Stimulated activated CD4-positive, alpha-beta T cell treated with anti-CD3 and anti-CD28 coated beads, Interleukin-4, amount 100 ng/mL, for 24 hours (primary cell): Measurements from ENCODE around the gene KCNJ4.
"Not testable (repeated sequence)": the region's sequence is repeated elsewhere in the genome, so short reads cannot be mapped to it uniquely, and the experiment has no call there.

ENCODE experiments used
- DNase-seq: peaks from one replicate; pipeline ENCODE4 v3.0.0-alpha.2; 2020

KCNJ4 gene

DNA sequence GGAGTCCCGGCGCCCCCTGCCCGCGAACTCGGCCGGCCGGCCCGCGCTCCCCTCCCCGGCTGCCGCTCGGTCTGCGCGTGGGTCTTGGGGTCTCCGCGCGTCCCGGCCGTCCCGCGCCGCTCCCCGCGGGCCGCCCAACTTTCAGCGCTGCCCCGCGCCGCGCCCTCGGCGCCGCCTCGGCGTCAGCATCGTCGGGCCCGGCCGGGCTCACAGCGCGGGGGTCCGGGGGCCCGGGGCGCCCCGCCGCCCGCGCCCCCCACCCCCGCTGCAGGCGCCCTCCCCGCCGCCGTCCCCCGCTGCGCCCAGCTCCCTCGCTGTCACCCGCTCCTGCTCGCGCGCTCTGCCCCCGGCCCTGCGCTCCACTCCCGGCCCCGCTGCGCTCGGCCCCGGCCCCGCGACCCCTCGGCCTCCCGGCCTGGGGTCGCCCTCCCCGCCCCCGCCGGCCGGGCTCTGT lies at the start of gene KCNJ4:
KCNJ4 (minus strand) TSS at position 124 of the 454 bp plus-strand sequence. CDS start 27,067 bp downstream, outside the sequence.
- no peak for DNase-seq

DNA sequence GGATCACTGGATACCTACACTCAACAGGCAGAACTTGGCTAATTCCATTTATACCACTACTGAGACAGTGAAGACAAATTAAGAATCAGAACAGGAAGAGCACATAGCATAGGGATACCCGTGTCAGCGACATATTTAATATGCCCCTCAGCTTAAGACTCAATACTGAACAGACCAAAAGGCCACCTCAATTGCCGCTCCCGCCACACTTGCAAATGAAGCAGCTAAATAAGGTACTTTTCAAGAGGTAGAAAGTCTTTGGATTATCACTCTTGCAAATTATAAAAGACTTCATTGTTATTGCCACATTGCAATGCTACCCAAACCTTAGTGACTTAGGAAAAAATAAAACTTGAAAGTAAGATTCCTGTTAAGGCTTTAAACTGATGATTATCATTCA lies 48.0 kb upstream of the KCNJ4 start:
- no peak for DNase-seq

DNA sequence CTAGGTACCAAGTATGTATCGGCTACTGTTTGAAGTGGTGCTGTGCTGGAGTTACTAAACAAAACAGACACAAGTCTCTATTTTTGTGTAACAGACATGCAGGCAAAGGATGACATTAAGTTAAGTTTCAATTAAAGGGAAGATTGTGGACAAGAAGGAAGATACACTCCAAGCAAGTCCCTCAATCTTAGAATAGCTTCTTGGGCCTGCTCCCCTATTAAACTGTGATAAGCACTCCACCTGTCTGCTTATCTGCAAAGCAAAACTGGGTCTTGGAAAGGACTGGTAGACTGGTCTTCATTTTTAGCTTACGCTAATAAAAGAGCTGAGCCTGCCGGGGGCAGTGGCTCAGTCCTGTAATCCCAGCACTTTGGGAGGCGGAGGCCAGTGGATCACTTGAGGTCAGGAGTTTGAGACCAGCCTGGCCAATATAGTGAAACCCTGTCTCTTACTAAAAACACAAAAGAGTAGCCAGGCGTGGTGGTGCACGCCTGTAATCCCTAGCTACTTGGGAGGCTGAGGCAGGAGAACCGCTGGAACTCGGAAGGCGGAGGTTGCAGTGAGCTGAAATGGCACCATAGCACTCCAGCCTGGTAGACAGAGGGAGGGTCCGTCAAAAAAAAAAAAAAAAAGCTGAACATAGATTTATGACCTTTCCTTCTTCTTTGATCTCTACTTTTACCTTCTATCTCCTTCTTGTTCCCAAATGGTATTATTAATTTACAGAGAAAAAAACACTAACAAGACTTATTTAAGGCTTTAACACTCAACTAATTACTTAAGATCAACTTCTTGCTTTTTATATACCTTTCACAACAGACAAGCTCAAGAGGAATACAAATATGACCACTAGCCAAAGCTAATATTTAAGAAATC lies 47.0 kb upstream of the KCNJ4 start:
- no peak for DNase-seq

DNA sequence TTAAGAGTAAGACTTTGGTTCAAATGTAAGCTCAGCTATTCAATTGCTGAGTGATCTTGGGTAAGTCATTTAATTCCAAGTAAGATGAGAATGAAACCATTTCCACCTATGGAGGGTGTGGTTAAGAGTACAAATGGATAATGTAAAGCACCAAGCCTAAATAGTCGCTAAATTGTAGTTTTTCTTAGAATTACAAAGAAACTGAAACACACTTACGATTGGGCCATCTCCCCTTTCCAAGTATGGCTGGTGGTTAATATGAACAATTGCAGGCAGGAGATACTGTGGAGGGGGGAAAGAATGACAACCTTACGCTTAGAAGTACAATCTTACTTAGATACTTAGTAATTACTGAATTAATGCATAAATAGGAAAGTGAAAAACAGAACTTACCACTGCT lies 42.9 kb upstream of the KCNJ4 start:
- no peak for DNase-seq

DNA sequence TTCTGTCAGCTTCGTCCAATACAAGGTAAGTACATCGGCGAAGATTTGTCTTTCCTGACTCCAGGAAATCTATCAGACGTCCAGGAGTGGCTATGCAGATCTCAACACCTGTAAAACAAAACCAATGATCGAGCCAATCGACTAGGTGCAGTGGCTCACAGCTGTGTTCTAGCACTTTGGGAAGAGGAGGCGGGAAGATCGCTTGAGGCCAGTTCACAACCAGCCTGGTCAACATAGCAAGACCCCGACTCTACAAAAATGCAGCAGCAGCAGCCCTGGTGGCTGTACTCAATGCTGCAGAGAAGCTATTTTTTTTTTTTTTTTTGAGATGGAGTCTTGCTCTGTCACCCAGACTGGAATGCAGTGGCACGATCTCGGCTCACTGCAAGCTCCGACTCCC lies 39.9 kb upstream of the KCNJ4 start:
- DNase-seq = no peak

DNA sequence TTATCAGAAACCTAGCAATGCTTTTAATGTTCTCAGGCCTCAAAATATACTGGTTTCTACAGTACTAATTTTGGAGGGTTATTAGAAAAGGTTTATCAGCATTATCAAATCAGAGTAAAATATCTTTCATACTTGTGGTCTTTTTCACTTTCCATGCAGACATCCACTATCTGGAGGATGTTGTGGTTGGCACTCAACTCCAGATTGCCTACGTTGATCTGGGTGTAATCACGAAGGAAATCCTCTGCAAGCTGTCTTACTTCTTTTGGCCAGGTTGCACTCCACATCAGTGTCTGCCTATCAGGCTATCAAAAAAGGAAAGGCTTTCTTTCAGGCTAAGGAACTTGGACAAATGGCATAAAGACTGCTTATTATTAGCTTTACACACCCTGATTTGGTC lies 39.5 kb upstream of the KCNJ4 start:
- no peak for DNase-seq

DNA sequence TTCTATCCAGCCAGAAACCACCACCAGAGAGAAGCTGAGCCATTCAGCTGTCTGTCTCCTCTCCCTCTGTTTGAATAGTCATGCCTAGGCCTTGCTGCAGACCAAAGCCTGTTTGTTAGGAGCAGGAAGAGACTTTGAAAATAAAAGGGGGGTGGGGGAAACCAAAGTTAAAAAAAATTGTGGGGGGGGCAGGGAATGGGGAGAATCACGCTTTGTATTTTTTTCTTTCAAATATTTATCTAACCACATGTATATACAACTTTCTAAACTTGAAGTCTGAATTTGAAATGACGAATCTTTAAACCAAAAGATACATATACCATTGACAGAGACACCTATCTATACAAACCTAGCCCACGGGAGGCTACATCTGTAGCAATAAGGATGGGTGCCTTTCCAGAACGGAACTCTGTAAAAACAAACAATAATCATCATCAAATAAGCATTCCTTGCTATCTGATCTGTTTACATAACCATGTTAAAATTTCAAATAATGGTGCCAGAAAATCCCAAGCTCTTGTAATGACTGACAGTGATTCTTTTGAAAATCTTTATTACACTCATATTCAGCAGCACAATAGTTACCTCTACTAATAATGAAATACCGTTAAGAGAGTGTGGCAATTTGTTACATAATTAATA lies 36.8 kb upstream of the KCNJ4 start:
- DNase-seq = no peak

DNA sequence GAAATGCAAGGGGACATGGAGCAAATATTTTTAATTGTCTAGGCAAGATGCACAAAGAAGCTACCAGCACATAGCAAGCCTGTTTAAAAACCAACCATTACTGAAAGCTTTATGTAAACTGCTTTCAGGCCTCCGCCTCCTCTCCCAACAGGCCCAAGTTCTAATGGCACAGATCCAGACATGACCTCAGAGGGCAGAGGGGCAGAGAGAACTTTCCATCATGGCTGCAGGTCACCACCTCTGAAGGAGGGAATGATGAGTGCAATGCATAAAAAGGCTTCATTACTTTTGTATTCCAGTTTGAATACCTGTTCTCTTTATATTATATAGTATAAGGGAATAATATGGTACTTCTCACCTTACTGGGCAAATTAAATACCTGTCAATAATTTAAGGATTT lies 35.9 kb upstream of the KCNJ4 start:
- no peak for DNase-seq

DNA sequence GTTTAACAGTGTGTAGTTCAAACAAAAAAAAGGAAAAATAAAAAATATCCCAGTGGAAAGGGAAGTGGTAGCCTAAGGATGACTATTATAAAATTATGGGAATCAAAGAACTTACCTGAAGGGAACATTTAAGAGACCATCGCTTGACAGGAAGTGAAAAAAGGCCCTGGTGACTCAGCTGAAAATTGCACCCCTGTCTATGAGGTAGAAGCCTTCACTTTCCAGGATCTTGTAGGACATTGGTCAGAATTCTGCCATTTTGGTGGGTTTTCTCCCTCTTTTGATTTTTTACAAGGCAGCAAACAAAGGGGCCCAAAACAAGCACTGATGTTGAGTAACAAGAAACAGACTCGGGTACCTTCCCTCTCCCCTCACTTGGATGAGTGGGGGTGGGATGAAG lies 35.5 kb upstream of the KCNJ4 start:
- DNase-seq = no peak

DNA sequence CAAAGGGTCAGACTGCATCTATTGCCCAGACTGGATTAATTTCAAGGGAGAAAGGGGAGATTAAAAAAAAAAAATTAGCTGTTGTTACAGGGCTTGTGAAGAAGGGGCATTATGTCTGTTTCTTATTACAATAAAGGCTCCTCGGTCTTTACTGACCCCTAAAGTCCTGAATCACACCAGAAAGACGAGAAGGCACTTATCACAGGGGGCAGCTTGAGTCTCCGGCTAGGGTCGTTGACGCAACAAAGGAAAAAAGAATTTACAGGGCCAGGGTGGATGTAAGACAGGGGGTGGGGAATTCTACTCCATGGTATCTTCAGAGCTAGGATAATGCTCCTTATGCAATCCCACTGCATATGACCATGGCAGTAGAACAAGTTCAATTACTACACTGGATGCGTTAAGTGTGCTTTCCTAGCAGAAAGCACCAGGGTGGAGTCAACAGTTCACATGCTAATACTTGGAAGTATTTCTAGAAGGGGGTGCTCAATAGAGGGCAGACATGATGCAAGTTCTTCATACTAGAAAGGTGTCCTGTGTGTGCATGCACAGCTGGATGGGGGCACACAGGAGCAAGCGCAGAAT lies 34.7 kb upstream of the KCNJ4 start:
- DNase-seq = no peak

DNA sequence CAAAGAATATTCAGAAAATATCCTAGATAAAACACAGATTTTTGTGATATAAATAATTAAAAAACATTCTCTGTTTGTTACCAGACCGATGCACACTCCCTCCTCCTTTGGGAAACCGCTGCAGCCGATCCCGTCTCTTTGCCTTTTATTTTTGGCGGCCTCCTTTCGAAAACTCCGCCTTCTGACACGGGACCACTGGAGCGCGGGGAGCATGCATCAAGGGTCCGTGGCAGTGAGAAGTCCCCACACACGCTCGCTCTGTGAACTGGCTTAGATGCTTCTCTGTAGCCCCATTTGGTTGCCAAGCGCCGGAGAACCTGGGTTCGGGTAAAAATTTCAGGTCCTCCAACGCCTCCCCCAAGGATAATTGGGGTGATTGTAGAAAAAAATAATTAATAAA lies 34.1 kb upstream of the KCNJ4 start:
- no peak for DNase-seq

DNA sequence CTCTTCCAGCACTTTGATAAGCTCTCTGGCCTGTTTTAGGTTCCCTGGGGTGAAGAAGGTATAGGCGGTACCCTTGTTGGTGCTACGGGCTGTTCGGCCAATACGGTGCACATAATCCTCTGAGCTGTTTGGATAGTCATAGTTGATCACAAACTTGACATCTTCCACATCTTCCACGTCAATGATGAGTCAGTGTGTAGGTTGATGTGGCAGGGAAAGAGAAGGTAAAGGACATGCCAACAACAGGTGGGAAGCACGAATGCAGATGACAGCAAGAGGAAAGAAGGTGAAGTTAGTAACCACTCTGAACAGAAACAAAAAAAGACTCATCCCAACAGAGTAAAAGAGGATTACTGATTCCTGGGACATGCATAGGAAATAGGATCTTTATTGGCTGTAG lies 32.9 kb upstream of the KCNJ4 start:
- DNase-seq = no peak

DNA sequence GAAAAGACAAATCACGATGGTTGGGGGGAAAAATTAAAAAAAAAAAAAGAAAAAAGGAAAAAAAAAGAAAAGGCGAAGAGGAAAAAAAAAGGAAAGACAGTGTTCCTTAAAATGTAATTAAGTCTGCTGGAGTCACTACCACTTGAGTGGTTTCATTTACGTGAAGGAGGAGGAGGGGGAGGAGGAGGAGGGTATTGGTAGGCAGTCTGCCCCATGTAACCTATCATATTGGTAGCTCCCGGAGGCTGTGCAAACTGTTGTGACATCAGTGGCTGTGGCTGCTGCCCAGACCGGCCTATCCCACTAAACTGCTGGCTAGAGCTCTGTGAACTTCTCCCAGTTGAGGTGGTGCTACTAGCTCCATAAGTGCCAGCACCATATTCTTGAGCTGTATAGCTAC lies 30.8 kb upstream of the KCNJ4 start:
- DNase-seq = no peak

DNA sequence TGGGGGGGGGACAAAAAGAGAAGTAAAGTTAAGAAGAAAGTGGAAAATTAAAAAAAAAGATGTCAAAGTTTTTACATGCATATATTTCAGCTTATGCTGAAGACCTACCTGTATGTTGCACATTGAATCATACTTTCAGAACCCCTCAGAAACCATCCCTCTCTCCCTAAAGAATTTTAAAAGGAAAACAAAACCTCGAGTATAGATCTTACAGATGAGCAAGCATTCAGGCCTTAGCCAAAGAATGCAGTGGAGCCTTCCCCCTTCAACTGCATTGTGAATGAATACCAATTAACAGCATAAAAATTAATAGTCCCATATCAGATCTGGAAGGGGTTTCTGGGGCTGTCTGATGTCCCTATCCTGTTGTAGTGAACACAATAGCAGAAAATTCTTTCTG lies 29.2 kb upstream of the KCNJ4 start:
- no peak for DNase-seq

DNA sequence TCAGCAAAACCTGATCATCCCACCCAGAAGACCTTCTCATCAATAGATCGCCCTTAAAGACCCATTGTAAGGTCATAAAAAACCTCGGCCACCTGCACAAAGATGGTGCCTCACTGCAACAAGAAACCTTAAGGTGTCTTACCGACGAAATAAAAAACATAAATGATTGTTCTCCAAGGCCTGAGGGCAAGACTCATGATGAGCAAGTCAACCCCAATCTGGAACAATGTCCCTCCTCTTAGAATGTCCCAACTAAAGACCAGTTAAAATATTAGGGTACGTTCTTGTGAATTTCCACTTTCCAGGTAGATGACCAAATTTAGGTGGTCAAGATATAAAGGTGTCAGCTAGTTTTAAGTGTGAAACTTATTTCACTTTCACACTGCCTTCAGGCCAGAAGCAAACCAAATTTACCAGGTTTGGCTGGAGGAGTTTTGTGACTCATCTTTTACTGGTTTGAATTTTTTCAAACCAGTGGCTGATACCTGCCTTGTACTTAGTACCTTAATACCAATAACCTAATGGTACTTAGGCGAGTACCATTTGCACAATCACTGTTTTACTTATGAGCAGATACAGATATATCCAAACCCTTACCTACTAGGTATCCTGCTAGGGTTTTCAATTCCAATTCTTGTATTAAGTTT lies 27.8 kb upstream of the KCNJ4 start:
- no peak for DNase-seq

DNA sequence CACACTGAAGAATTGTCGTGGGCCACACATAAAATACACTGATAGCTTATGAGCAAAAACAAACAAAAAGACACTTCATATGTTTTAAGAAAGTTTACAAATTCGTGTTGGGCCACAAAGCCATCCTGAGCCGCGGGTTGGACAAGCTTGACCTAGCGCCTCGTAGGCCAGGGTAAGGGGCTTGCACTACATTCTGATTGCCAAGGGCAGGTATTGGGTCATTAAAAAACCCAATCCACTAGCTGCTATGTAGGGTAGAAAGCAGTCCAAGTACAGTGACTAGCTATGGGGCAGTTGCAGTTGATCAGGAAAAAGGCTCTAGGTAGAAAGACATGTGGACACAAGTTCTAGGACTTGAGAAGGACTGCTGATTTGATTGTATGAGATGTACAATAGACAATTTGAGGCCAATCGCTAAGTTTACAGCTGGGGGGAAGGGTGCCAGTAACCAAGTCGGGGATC lies 26.9 kb upstream of the KCNJ4 start:
- no peak for DNase-seq

DNA sequence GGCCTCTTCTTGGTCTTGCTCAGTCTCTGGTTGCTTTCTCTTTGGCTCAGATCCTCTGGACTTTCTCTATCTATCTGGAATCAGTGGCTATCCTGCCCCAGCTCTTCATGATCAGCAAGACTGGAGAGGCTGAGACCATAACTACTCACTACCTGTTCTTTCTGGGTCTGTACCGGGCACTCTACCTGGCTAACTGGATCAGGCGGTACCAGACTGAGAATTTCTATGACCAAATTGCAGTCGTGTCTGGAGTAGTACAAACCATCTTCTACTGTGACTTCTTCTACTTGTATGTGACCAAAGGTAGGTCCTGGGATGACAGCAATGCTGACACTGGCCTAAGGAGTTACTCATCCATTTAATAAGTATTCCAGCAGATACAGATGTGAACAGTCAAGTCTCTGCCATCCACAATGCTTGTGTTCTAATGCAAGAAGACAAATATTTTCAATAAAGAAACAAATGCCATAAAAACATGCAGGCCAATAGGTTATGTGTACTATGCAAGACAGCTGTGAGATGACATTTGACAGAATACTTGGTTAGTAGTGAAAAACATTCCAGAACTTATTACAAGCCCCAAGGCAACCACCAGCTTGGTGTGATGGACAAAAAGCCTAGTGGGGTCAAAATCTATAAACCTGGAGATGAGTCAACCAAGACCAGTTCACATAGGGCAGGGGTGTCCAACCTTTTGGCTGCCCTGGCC lies 26.3 kb upstream of the KCNJ4 start:
- no peak for DNase-seq

DNA sequence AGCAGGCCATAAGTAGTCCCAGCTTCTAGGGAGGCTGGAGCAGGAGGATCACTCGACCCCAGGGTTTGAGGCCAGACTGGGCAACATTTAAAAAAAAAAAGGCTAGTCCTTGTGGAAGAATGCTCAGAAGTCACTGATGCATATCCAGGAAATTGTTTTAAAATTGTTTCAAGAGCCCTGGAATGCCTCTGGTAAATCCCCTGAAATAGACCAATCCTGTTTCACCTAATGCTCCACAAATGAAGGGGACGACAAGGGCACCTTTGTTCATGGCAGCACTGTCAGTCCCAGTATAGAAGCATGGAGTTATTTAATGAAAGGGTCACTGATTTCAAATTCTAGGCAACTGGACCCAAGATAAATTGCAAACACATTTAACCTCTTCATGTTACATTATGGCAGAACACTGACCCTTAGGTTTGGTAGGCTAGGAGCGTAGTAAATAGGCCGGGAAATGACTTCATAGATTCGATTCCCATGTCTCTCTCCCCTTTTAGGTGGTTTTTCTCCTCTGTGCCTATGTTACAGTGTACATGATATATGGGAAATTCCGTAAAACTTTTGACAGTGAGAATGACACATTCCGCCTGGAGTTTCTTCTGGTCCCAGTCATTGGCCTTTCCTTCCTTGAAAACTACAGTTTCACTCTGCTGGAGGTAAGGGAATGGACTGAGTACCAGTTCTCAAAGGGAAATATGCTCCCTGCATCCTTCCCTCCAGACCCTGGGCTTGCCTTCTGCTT lies 24.3 kb upstream of the KCNJ4 start:
- no peak for DNase-seq

DNA sequence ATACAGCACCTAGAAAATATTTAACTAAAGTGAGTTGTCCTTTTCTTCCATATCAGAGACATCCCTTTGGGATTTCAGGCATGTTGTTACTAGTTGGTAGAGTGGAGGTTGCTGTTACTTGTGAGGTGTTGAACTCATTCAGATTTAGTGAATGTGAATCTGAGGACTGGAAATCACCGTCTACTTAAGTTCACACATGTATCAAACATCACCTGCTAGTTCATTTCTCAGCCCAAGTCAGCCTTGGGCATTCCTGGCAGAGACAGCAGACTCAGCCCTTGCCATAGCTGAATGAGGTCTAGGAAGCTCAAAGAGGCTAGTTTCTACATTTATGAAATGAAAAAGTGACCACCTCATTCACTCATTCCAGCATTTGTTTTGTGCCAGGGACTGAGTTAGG lies 22.6 kb upstream of the KCNJ4 start:
- DNase-seq = no peak

DNA sequence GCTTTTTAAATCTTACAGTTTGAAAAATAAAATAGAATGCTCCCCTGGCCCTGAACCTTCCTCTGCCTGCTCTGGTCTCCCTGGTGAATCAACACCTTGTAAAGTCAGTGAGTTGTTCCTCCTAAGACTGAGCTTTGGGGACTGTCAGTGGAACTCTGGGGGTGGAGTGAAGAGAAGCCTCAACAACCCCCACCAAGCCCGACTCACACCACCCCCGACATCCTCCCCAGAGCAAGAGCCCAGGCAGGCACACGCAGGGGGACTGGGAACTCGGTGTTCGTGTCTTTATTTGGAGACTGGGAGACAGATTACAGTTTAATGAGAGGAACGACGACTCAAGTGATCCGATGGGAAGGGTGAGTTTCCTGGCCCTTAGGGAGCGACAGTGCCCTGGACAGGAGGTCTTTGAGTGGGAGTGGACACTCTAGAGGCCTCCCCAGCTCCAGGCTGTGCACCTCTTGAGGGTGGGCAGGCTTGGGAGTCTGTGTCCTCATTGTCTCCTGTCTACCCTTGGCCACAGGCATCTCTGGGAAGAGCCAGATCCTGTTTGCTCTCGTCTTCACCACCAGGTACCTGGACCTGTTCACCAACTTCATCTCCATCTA lies 19.1 kb upstream of the KCNJ4 start:
- DNase-seq = no peak

DNA sequence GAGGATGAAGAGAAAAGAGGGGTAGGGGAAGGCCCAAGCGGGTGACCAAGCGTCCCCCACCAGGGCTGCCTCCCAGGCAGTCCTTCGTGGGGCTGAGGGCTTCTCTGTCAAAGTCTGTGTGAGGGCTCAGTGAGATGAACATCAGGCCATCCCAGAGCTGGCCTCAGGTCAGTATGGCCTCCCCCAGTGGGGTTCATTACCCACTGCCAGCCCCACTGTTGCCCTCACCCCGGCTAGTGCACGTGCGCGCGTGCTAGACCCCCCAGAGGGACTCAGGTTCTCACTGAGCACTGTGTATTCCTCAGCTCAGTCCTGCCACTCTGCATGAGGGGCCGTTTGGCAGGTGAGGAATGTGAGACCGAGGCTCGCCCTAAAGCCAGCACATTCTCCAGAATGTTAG lies 16.2 kb upstream of the KCNJ4 start:
- DNase-seq = no peak

DNA sequence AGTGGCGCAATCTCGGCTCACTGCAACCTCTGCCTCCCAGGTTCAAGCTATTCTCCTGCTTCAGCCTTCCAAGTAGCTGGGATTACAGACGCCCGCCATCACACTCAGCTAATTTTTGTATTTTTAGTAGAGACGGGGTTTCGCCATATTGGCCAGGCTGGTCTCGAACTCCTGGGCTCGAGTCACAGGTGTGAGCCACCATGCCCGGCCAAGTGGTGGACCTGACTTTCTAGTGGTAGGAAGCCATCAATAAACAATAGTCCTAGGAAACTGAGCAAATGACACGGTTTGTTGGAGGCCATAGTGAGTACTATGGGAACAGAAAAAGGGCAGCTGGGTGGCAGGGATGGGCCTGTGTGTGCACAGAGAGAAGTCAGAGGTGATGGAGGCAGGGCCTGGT lies 15.2 kb upstream of the KCNJ4 start:
- not testable (repeated sequence) for DNase-seq
